ENCODE data around the gene STMN3.
A peak's percentile ranks its signal among the peaks of the same experiment; 100 is the strongest.
"Not testable (repeated sequence)": the region's sequence is repeated elsewhere in the genome, so short reads cannot be mapped to it uniquely, and the experiment has no call there.

STMN3 gene

DNA sequence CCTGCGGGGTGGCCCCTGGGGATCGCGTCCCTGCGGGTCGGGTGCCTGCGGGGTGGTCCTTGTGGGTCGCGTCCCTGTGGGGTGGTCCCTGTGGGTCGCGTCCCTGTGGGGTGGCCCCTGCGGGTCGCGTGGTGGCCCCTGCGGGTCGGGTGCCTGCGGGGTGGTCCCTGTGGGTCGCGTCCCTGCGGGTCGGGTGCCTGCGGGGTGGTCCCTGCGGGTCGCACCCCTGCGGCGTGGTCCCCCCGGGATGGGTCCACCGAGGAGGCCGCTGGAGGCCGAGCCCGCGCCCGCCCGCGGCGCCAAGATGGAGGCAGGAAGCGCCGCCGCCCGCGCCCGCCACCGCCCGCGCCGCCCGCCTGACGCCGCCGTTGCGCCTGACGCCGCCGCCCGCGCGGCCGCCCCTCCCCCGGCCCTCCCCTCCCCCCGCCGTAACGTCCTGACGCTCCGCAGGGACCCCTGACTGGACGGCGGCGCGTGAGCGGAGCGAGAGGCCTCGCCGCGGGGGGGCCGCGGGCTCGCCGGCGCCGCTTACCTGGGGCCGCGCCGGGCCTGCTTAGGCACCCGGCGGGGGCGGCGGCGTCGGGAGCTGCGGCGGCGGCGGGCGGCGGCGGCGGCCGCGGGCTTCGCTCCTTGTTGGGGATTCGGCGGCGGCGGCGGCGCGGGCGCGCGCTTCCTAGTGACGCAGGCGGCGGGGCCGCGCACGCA lies 26.6 kb downstream of the STMN3 start, which contains the start of gene GMEB2:
GMEB2 (minus strand) TSS at position 678 of the 705 bp plus-strand sequence. CDS start 7,704 bp downstream, outside the sequence.
- peak within 1 kb of the TSS; percentile 97 to 100 (median 98) for H3K27ac ChIP-seq
- H3K4me3 ChIP-seq = peak within 1 kb of the TSS; percentile 73 to 99 (median 92)

DNA sequence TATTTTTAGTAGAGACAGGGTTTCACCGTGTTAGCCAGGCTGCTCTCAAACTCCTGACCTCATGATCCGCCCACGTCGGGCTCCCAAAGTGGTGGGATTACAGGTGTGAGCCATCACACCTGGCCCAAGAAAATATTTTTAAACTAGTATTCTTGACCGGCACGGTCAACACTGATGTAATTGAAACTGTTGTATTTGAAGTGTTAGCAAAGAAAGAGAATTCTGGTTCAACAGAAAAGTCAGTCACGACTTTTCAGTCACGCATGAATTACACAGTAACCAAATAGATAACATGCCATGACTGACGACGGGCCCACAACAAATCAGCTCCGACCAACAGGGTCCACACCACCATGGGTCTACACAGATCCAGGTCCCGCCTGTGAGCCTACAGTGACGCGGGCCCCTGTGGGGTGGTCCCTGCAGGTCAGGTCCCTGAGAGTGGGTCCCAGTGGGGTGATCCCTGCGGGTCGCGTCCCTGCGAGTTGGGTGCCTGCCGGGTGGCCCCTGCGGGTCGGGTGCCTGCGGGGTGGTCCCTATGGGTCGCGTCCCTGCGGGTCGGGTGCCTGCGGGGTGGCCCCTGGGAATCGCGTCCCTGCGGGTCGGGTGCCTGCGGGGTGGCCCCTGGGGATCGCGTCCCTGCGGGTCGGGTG lies 27.3 kb downstream of the STMN3 start:
- peak overlapping the region; percentile 97 to 100 (median 98) for H3K27ac ChIP-seq
- H3K4me3 ChIP-seq = peak overlapping the region; percentile 73 to 96 (median 91)

DNA sequence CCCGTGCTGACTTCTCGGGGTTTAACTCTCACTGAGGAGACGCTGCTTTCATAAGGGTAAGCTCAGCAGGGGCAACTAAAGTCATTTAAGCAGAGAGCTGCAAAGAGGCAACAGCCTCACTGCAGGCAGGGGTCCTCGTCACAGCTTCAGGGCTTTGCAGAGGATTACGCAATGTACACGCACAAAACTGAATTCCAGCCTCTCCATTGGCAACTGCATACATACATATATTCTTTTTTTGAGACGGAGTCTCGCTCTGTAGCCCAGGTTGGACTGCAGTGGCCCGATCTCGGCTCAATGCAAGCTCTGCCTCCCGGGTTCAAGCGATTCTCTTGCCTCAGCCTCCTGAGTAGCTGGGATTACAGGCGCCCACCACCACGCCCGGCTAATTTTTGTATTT lies 28.7 kb downstream of the STMN3 start:
- Histone ChIP-seq H3K27ac (no peak overlapping the region), H3K4me3 (no peak overlapping the region)

DNA sequence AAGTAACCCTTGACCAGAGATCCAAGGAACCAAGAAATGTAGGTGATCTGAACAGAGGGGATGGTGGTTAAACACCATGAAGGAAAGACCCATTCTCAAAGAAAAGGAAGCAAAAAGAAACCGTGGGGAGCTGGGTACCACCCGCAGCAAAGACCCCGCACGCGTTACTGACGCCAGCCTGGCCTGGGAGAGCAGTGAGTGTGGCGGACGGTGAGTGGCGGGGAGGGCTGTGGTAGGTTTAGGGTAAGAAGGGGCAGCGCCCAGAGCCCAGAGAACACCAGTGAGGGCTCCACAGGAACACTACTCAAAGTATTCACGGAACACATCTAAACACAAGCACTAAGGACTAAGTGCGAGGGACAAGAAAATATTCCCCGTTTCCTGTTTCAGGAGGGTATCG lies 30.5 kb downstream of the STMN3 start:
- Histone ChIP-seq H3K27ac (no peak overlapping the region), H3K4me3 (no peak overlapping the region)

DNA sequence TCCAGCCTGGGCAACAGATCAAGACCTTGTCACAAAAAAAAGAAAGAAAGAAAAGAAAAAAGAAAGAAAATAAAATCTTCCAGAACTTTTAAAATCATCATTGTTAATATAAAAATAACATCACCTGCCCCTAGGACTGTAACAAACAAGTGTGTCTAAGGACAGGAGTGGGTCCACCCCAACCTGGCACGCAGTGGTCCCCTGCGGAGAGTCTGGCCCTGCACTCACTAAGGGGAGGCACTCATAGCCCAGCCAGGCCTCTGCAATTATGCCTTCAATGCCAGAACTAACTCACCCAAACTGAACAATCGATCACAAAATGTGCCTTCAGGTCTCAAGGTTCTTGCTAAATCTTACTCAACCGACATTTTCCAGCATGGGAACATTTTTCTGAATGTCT lies 31.1 kb downstream of the STMN3 start:
- H3K27ac ChIP-seq = no peak overlapping the region
- H3K4me3 ChIP-seq = no peak overlapping the region

DNA sequence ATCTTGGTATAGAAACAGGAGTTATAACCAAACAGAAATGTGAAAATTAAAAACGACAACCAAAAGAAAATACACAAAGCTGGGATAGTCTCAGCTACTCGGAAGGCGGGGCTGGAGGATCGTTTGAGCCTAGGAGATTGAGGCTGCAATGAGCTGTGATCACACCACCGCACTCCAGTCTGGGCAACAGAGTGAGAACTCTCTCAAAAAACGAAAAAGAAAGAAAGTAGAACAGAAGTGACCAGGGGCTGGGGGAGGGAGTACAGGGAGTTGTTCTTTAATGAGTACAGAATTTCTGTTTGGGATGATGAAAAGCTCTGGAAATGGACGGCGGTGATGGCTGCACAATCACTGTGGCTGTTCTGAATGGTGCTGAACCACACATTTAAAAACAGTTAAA lies 32.2 kb downstream of the STMN3 start:
- no peak overlapping the region for H3K27ac ChIP-seq
- no peak overlapping the region for H3K4me3 ChIP-seq

DNA sequence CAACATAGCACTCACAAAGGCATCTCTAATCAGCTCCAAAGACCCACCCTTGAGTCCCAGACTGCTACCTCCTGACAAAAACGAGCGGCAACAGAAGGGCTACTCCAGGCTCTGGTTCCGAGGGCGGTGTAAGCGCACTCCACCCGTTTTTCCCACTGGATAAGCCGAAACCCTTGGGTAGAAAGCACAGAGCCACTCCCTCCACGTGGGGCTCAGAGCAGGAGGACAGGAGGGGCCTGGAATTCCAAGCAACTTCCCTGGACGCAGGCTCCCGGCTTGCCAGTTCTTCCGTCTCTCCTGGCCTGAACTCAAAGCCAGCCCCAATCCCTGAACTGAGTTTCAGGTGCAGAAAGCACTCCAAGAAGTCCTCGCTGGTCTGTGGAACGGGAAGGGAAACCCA lies 33.7 kb downstream of the STMN3 start:
- H3K27ac ChIP-seq = no peak overlapping the region
- H3K4me3 ChIP-seq = no peak overlapping the region

DNA sequence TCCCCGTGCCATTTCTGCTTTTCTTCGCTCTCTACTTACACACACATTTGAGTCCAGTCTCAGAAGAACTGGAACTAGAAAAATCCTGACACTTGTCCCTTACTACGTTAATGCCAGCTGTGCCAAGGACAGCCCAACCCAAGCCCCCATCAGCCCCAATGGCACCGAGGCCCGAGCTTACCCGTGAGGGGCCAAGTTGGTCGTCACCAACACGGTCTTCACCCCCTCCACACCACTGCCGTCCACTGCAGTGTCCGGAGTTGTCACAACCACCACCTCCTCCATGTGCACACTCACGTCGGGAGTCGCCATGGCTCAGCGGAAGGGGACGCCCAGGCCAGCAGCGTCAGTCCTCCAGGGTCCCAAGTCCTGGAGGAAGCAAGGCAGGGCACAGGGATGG lies 34.1 kb downstream of the STMN3 start:
- Histone ChIP-seq H3K27ac (no peak overlapping the region), H3K4me3 (no peak overlapping the region)

DNA sequence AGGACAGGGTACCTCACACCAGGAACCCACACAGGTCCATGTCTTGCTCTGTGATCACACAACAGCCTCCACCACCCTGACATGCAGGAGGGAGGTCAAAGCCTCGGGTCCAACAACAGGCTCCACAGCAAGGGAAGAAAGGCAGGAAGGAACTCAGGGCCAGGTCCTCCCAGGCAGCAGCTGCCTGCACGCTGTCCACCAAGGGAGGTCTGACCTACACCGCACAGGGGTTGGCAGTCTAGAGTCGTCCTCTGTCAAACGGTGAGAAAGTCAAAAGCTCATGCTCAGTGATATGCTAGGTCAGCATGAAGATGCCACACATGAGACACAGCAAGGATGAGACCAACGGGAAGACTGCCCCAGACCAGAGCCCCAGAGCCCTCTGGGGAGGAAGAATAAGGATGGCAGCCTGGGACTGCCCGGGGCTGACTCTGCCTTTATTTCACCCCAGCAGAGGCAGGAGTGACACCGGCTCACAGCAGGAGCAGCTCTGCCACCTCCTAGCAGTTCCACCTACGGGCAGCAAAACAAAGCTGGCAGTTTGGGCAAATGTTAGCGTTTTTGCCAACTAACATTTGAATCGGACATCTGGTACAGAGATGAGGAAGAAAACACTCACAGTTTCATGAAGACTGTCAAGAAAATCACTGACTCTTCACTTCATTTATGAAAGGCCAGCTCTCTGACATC lies 34.8 kb downstream of the STMN3 start:
- Histone ChIP-seq H3K27ac (no peak overlapping the region), H3K4me3 (no peak overlapping the region)

DNA sequence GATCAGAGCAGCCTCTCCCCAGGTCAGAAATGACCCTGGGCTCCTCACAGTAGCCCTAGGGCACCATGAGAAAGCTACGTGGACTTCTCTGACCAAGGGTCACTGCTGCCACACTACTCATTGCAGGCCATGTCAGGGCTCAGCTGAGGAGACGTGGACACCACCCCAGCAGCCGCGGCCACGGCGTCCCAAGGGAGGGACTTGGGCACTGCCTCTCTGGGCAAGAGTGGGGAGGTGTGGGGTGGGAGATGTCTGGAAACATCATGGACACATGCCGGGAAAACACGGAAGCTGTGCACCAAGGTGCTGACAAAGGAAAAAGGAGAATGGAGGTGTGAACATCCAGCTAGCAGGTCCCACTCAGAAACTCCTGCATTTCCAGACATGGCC lies 35.4 kb downstream of the STMN3 start:
- Histone ChIP-seq H3K4me3 (no peak overlapping the region), H3K27ac (no peak overlapping the region)

DNA sequence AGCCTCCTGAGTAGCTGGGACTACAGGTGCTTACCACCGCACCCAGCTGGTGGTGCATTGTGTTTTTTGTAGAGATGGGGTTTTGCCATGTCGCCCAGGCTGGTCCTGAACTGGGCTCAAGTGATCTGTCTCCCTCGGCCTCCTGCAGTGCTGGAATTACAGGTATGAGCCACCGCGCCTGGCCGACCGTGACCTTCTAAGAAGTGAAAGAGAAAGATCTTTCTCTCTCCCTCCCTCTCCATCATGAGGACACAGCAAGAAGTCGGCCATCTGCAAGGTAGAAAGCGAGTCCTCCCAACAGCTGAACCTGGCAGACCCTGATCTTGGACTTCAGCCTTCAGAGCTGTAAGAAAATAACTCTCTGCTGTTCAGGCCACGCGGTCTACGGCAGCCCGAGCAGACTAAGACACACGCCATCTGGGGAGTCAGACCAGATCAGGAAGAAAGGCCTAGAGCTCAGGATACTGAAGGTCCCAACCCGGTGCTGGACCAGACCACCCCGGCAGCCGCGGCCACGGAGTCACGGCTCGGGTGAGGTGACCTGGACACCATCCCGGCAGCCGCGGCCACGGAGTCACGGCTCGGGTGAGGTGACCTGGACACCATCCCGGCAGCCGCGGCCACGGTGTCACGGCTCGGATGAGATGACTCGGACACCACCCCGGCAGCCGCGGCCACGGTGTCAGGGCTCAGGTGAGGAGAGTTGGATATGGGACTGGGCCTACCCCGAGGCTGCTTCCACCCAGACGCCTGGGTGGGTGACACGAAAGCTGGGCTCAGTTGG lies 35.9 kb downstream of the STMN3 start:
- H3K4me3 ChIP-seq = no peak overlapping the region
- H3K27ac ChIP-seq = no peak overlapping the region

DNA sequence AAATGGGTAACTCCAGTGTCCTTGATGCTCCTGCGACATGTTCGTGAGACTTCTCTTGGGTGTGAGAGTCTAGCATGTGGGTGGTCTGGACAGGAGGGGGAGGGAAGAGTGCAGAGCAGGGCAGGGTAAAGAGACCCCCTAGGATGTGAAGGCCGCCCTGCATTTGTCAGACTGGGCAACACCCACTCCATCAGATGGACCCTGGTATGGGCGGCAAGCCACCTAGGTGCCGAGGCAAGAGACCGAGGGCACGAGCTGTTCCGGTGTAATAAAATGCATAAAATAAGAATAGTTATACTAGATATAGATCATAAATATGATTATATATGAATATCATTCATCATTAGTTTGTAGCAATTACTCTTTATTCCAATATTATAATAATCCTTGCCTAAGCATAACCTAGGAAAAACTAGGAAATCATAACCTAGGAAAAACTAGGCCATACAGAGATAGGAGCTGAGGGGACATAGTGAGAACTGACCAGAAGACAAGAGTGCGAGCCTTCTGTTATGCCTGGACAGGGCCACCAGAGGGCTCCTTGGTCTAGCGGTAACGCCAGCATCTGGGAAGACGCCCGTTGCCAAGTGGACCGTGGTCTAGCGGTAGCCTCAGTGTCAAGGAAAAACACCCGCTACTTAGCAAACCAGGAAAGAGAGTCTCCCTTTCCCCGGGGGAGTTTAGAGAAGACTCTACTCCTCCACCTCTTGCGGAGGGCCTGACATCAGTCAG lies 39.2 kb downstream of the STMN3 start:
- not testable (repeated sequence) for H3K4me3 ChIP-seq, H3K27ac ChIP-seq

DNA sequence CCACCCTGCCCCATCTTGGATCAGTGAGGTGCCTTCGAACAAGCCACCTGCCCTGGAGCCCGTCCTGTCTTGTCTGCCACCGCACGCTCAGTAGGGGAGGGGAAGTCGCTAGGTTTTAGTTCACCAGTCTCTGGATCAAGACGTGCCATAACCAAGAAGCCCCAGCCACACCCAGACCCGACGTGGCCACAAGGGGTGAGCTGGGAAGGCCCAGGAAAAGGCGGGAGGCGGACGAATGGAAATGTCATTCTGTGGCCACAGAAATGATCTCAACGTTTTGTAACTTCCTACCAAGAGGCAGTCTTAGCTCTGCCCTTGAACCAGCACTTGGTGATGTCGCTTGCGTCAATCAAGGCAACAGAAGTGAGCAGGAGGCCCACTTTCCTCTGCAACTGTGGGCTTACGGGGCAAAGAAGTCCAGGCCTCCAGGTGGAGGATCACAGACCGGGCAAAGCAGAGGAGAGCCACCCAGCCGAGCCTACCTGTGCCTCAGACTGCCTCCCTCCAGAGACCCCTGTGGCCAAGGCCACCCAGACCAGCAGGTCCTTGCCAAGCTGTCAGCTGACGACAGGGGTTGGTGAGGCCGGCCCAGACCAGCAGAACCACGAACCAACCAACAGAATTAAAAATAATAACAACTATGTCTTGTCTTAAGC lies 40.8 kb downstream of the STMN3 start:
- Histone ChIP-seq H3K27ac (peak overlapping the region in 1 of 21 experiments; percentile 39), H3K4me3 (no peak overlapping the region)

DNA sequence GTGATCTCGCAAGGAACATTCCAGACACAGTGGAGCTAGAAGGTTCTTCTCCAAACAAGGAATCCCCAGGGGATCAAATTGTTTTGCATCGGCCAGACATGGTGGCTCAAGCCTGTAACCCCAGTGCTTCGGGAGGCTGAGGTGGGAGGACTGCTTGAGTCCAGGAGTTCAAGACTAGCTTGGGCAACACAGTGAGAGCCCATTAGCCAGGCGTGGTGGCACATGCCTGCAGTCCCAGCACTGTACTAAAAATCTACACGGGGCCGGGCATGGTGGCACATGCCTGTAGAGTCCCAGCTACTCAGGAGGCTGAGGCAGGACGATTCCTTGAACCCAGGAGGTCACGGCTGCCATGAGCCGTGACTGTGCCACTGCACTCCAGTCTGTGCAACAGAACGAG lies 41.6 kb downstream of the STMN3 start:
- no peak overlapping the region for H3K27ac ChIP-seq
- no peak overlapping the region for H3K4me3 ChIP-seq

DNA sequence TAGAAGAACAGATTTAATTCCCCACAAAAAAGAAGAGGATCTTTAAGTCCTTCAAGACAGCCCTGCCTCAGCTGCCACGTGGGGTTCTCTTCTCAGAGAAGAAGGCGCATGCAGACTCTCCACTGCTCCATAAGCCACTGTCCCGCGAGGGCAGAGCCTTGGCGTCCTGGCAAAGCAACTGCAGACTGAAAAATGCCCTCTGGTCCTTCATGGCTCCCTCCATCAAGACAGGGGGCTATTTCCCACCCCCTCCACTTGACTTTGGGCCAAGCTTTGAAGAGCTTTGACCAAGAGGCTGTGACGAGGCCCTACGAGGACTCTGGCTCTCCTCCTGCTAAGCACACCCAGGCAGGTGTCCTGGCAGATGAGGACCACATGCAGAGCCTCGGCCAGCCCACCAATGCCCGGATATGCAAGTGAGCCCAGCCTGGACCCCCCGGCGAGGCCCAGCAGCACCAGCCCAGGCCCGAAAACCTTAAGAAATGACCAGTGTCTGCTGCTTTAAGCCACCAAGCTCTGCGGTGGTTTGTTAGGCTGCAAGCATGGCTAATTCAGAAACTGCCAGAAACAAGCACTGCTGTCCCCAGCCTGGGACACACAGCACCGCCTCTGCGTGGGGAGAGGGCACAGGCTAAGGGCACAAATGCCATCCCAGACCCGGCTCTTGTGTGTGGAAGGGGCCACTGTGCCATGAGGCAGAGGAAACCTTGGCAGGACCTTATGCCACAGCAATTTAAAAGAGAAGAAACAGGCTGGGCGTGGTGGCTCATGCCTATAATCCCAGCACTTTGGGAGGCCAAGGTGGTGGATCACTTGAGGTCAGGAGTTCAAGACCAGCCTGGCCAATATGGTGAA lies 42.4 kb downstream of the STMN3 start:
- H3K27ac ChIP-seq = no peak overlapping the region
- H3K4me3 ChIP-seq = no peak overlapping the region

DNA sequence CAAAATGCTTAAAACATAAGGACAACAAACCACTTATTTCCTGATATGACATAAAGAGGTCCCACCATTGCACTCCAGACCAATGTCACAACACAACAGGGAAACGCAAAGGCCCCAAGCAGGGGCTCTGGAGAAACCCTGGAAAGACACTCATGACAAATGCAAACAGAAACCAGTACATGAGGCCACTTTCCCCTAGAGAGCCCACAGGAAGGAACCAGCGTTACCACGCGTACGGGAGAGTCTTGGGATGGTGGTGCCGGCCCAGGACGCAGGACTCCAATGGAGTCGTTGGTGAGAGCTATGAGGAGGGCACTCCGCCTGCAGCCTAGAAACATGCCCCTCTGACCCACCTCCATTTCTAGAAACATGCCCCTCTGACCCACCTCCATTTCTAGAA lies 46.5 kb downstream of the STMN3 start:
- Histone ChIP-seq H3K27ac (no peak overlapping the region), H3K4me3 (no peak overlapping the region)

DNA sequence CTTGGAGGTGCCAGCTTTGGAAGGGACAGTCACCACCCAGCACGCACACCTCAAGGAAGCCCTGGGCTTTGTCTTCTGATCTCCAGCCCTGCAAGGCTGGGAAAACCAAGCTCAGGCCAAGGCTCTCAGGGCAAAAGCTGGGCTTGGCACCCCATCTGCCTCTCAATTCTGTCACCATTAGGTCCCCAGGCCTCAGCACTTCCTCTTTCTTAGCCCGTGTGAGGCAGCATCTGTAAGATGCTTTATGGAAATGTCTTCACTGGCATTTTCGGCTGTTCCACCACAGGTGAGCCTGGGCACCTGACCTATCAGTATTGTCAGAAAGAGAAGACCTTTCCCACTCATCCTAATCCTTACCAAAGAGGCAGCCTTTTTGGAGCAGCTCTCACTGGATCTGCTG lies 50.9 kb downstream of the STMN3 start:
- Histone ChIP-seq H3K4me3 (no peak overlapping the region), H3K27ac (no peak overlapping the region)

DNA sequence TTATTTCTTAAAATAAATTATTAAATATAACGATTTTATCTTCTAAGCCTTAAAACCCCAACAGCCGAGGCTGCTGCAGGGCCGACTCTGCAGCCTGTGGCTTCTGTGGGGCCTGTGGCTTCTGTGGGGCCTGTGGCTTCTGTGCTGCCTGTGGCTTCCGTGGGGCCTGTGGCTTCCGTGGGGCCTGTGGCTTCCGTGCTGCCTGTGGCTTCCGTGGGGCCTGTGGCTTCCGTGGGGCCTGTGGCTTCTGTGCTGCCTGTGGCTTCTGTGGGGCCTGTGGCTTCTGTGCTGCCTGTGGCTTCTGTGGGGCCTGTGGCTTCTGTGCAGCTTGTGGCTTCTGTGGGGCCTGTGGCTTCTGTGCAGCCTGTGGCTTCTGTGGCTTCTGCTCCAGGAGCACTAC lies 51.5 kb downstream of the STMN3 start:
- not testable (repeated sequence) for H3K4me3 ChIP-seq, H3K27ac ChIP-seq

Data from skin epidermis (tissue), 12 donors.